DMS53 treated with DMSO at 0.1 percent for 48 hours (cell line): Measurements from ENCODE around the gene CLNK.

ENCODE experiments used
- DNase-seq: peaks from one replicate; lab custom pipeline; 2025; ENCODE audit not compliant: unreplicated experiment; lab: John Stamatoyannopoulos, UW

Gene CLNK

DNA sequence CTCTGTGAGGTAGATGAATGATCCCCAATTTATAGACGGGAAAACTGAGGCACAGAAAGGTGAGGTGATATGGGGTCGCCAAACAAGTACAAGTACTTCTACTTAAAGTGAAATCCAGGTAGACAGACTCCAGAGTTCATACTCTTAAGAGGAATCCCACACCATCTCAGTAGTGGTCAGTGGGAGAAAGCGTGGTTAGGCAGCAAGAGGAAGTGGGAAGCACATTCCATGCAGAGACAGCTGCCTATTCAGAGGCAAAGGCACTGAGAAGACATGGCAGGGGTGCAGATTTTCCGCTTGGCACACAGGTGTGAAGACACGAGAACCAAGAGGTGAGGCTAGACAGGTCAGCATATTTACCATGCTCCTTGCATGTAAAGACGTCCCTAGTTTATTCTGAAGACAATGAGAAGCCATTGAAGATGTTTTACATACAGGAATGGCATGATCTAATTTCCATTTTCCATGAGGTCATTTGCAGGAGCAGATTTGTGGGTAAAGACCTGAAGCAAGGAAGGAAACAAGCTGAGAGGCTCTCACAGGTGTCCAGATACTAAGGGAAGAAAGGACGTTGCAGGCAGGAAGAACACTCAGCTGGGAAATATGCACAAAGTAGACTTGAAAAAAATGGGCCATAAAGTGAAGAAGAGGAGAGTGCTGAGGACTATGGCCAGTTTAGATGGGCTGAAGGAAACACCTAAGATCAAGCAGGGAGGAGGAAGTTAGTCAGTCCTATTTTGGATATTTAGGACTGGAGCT lies 17.3 kb upstream of the CLNK start:
- DNase-seq, result no peak

DNA sequence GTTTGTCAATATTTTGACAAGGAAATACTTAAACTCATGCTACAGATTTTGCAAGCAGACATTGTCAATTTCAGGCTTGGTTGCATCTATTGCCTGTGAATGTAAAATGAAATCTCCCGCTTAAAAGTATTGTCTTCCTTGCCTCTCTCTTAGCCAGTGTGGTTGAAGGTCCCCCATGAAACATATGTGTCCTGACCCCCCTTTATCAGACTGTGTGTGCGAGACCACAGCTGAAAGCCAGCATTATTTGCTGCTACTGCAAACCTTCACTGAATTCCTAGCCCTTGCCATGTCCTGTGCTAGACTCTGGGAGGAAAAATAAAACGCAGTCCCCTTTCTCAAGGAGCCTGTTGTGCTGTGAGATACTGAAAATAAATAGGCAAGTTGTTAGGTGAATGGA lies 16.6 kb upstream of the CLNK start:
- no peak for DNase-seq

DNA sequence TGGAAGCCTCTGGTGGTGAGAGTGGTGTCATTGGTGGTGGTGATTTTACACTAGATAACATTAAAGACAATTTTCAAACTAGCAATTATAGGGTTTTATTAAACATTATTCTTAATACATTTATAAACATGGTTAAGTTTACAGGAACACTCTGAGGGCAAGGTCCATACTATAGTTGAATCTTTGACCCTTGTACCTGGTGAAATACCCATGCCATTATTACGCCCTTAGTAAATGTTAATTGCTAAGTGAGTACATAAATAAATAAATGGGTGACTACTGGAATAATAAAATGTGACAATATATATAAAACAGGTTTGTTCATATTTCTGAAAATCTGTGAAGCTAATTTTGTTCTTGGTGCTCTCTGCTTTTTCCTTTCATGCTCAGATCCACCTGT lies 13.6 kb upstream of the CLNK start:
- no peak for DNase-seq

DNA sequence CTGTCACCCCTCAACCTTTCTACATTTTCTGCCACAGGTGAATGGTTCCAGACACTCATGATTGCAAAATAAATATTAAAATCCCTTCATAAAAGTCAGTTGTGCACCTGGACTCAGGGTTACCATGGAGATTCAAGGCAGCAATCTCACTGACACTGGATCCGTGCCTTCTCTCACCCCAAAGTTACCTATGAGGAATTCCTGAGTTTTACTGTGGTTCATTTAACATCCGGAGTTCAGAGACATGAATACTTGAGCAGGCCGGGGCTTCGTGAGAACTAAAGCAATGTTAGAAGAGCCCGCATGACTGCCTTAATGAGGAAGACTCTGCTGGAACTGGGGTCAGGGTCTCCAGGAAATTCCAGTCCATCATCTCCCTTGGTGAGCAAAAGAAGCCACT lies 12.5 kb upstream of the CLNK start:
- DNase-seq, result peak; percentile 95

DNA sequence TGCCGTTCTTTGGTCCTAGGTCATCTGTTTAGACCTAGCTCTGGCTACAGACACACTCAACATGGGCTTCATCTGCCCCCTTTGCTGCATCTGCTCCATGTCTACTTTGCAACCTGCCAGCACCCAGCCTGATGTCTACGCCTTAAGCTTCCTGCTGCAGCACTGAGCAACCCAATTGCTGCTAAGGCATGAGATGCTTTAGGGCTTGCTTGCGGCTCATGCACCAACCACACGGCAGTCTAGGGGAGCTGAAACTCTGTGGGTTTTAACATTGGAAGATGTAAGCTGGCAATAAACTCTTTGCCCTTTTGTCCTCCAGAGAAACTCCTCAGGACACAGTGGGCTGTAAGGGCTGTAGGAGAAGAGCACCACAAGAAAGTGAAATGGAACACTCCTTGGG lies 11.7 kb upstream of the CLNK start:
- no peak for DNase-seq

DNA sequence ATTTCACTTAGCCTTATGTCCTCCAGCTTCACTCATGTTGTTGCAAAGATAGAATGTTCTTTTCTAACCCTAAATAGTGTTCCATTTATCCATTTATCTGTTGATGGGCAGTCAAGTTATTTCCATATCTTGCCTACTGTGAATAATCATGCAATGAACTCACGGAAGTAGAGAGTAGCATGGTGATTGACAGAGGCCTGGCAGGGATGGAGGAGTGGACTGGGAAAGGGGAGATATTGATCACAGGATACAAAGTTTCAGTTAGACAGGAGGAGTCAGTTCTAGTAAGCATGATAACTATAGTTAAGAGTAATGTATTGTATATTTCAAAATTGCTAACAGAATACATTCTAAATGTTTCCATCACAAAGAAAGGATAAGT lies 10.3 kb upstream of the CLNK start:
- peak; percentile 91 for DNase-seq

GRCh38 chr4:10694151-10694827 lies 9.7 kb upstream of the CLNK start:
- peak; percentile 97 for DNase-seq

DNA sequence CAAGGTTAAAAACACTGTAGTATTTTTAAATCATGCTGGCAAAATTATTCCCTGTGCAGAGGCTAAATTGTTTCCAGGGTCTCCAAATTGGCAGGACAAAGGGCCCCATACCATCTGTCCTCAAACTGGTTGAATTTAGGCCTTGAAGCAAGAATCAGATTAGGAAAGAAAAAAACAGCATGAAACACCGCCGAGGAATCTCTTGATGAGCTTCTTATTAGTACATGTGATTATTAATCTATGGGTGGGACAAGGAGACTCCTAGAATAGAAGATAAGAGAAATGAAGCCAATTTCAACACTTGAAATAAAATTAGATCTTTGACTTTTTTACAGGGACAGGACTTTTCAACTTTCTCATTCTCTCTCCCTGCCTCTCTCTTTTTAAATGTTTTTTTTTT lies 7.1 kb upstream of the CLNK start:
- DNase-seq, result no peak

- DNase-seq, result no peak
These were observed 5.8 kb upstream of the CLNK start for GRCh38 chr4:10690185-10690907.

GRCh38 chr4:10688846-10689245 lies 4.3 kb upstream of the CLNK start:
- no peak for DNase-seq

- DNase-seq, result no peak
These were observed 3.5 kb upstream of the CLNK start for GRCh38 chr4:10688022-10688421.

DNA sequence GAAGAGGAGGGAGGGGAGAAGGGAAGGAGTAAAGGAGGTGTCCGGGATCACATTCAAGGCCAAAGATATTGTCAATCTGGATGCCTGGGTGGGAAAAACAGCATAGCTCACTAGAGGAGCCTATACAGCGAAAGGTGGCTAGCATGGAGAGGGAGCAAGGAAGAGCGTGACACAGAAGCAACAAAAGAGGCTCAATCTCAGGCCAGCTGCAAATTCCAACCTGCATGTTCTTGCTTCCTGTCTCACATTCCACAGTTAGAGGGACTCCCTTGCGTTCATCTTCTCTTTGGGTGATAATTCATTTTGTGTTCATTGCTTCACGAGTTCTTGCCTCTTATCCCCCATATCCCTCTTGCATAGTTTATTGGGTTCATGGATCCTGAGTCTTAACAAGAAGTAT lies 3.0 kb upstream of the CLNK start:
- DNase-seq, result no peak

GRCh38 chr4:10682397-10682796 lies 2.2 kb downstream of the CLNK start:
- no peak for DNase-seq

- no peak for DNase-seq
These were observed 6.6 kb downstream of the CLNK start for GRCh38 chr4:10677796-10678497.

GRCh38 chr4:10673817-10674369 lies 10.7 kb downstream of the CLNK start:
- no peak for DNase-seq

- DNase-seq, result no peak
These were observed 12.2 kb downstream of the CLNK start for GRCh38 chr4:10672379-10672778.

DNA sequence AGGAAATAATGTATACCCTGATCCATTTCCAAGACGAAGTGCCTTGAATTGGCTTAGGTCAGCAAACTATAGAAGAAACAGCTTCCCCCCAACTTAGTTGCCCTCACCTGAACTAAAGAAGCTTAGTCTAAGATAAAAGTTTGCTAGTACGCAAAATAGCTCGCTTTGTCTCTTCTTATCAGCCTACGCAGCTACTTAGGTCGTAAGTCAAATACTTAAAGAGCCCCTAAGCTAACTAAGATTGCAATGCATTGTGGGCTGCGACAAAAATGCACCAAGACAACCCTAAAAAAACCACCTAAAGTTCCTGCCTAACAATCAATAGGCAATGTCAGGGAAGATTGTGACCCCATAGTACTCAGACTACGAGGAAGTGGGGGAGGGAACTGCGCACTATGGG lies 12.8 kb downstream of the CLNK start:
- DNase-seq, result no peak

GRCh38 chr4:10671366-10671765 lies 13.2 kb downstream of the CLNK start:
- no peak for DNase-seq

DNA sequence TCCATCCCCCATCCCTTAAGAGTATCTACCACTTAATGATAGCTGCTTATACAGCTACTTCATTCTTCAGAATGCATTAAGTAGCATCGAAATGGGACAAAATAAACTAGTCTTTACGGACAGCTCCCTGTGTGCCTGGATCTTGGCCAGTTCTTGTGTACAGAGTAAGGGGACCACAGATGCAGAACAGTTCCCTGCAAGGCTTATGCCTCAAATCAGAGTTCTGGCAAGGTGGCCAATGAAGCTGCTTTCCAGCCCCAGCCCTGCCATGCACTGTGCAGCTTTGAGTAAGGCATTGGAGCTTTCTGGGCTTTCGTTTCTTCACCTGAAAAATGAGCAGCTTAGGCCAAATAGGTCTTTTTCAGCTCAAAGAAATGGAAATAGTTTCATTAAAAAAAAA lies 14.2 kb downstream of the CLNK start:
- DNase-seq, result no peak

GRCh38 chr4:10667701-10668326 lies 16.8 kb downstream of the CLNK start:
- peak; percentile 72 for DNase-seq

GRCh38 chr4:10666616-10667015 lies 18.0 kb downstream of the CLNK start:
- DNase-seq, result peak; percentile 51
